Stimulated activated CD4-positive, alpha-beta T cell treated with anti-CD3 and anti-CD28 coated beads, Interleukin-4, amount 100 ng/mL, for 48 hours (primary cell): ENCODE measurements around the gene PSMC5.
"Not testable (repeated sequence)": the region's sequence is repeated elsewhere in the genome, so short reads cannot be mapped to it uniquely, and the experiment has no call there.

Experiments
- DNase-seq, 2 donors: peaks; one replicate each; pipeline ENCODE4 v3.0.0-alpha.2; 2020; ENCODE audit warnings: low read depth in 2 of 2

Gene PSMC5

DNA sequence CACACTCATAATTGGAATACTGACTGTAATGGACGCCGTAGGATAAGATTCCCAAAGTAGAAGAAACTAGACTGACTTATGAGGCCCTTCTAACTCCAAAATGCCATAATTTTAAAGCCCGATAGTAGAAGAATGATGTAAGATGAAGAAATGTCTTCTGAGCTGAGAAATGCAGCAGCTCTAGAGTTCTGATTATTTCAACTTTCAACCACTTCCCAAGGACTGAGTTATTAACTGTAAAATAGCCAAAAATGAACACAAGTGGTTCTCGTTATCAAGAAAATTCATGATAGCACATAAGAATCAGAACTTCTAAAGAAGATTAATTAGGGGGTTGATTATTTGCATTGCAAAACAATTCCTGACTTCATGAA lies 43.0 kb downstream of the PSMC5 start:
- DNase-seq = not testable (repeated sequence)

DNA sequence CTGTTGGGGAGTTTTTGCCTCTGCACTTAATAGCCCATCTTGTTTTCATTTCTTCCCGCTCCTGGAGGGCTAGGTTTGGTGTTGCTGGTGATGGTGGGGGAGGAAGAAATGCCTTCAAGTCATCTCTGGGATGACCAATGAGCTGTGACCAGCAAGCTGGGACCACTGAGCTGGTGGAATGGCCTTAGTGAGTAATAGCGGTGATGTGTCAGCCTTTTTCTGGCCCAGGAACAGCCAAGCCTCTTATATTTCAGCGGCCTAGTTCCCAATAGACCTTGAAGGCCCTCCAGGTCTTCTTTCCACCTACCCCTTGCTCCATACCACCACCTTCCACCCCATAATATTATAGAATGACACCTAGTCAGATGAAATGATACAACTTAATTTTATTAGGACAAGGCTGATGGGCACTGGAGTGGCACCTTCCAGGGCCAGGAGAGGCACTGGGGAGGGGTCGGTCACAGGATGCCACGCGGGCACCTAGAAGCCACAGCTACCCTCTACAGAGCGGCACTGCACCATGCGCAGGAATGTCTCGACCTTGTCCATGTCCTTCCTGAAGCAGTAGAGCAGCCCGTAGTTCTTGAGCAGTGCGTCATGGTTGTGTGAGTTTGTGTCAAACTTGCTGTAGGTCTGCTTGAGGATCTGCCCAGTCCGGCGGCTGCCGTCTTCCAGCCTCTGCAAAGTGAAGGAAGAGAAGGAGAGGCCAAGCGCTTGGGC lies 44.6 kb downstream of the PSMC5 start:
- not testable (repeated sequence) for DNase-seq

DNA sequence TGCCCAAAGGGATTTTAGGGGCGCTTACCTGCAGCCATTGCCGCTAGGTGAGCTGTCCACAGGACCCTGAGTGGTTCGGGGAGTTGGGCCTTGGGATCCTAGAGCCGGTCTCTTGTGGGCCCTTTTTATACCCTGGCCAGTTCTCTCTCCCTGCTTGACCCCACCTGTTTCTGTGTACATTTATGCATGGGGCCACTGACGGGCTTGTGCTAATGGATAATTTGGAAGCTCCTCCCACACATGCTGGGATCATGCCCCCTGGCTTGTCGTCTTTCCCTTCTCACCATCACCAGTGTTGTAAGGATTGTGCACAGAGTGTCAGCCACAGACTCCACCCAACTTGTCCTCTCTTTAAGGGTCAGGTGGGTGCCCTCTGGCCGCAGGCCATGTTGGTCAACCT lies 46.3 kb downstream of the PSMC5 start, which contains the start of gene CSH2:
TSS of gene CSH2 (minus strand) at position 101 of the 400 bp plus-strand sequence. CDS start at position 38, 63 bp downstream.
- DNase-seq = not testable (repeated sequence)

DNA sequence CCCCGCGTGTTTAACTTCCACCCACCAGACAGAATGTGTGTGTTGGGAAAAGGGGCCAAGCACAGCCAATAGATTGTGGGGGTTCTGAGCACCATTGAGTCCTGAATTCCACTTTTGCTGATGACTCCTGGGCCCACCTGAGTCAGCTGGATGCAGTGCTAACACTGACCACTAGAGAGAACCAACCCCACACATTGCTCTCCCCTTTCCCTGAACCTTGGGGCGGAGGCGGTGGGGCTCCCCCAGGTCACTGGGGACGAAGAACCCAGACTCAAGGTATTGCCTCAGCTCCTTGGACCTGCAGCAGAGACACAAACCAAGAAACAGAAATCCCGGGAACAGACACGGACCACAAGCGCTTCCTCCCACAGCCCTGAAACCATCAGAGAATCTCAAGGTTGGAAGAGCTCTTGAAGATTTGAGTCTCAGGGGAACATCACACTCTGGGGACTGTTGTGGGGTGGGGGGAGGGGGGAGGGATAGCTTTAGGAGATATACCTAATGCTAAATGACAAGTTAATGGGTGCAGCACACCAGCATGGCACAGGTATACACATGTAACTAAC lies 46.9 kb downstream of the PSMC5 start:
- DNase-seq = not testable (repeated sequence)

DNA sequence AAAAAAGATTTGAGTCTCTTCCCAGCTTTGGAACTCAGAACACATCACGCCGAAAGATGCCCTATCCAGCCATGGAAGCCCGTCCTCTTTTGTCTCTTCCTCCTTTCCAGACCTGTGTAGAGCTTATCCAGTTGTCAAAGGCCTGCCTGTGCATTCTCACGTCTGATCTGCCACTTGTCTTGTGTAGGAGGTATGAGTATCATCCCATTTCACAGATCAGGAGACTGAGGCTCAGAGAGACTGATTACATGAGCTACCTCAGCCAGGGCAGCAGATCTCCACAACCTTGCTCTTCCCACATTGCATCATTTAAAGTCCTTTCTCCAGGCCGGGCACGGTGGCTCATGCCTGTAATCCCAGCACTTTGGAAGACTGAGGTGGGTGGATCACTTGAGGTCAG lies 47.5 kb downstream of the PSMC5 start:
- not testable (repeated sequence) for DNase-seq

DNA sequence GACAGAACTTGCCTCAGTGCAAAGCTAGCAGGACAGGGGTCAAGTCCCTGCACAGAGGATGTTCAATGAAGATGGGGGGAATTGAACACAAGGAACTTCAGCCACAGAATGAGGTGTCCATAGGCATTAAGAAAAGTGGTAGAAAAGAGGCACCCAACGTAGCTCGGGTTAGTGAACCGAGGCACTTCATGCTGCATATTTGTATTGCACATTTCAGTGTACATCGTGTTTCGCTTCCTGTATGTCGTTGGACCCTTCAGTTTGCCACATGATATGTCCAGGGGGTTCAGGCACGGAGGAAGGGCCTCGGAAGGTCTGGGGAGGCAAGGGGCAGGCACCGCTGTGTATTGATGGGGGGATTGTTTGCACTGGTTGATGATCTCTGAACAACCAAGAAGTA lies 51.2 kb downstream of the PSMC5 start:
- not testable (repeated sequence) for DNase-seq

DNA sequence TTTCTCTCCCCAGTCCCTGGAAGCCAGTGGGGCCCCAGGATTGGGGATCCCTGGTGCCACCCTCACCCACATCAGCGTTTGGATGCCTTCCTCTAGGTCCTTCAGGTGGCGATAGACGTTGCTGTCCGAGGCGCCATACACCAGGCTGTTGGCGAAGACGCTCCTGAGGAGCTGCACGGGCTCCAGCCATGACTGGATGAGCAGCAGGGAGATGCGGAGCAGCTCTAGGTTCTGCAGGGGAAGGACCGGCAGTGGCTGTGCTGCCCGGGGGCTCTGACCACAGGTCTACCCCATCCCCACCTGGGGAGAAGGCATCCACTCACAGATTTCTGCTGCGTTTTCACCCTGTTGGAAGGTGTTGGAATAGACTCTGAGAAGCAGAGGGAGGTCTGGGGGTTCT lies 53.5 kb downstream of the PSMC5 start:
- no peak for DNase-seq

DNA sequence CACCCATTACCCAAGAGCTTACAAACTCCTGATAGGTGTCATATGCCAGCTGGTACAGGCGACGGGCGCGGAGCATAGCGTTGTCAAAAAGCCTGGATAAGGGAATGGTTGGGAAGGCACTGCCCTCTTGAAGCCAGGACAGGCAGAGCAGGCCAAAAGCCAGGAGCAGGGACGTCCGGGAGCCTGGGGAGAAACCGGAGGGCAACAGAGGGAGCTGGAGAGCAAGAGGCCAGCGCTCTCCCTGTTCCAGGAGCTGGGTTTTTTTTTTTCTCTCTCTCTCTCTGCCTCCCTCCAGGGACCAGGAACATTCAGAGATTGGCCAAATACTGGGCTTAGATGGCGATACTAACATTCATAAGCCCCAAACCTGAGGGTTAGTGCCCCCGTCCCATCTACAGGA lies 54.1 kb downstream of the PSMC5 start:
- DNase-seq = not testable (repeated sequence)
